Gastrocnemius medialis (tissue), 4 donors: ENCODE data around the gene PGAP2. TPM values are rescaled to one million over a fixed set of nuclear protein-coding genes. Genes with fewer than 3 reads are reported as not detected.

Experiments
- ATAC-seq, 2 donors: fragments of 150-250 bp; one replicate each; pipeline ENCODE4 v1.9.1; 2016
- DNase-seq, 2 donors: peaks; one replicate each; pipeline ENCODE4 v3.0.0-alpha.2; 2019
- H3K27ac ChIP-seq, 4 donors: fragments of 200-600 bp; sonication (generic); 1 replicate in 1 of 4; 2 replicates in 3 of 4; pipeline ENCODE4 v1.5.1; 2016 to 2018; ENCODE audit warnings: mild to moderate bottlenecking in 2 of 4, moderate library complexity in 1 of 4
- H3K27me3 ChIP-seq, 3 donors: fragments of 200-600 bp; sonication (generic) in 2 of 3; 1 replicate in 1 of 3; 2 replicates in 2 of 3; pipeline versions ENCODE4 v1.5.1 to v1.6.0; 2016 to 2019; ENCODE audit warnings: mild to moderate bottlenecking in 1 of 3, moderate library complexity in 1 of 3
- H3K36me3 ChIP-seq, 2 donors: fragments of 200-600 bp; sonication (generic) in 1 of 2; one replicate each; pipeline ENCODE4 v1.5.1; 2017 to 2018
- H3K4me1 ChIP-seq, 2 donors: fragments of 200-600 bp; sonication (generic) in 1 of 2; one replicate each; pipeline ENCODE4 v1.5.1; 2016 to 2017; ENCODE audit warnings: mild to moderate bottlenecking in 2 of 2
- H3K4me3 ChIP-seq, 4 donors: fragments of 200-600 bp; sonication (generic) in 3 of 4; 1 replicate in 1 of 4; 2 replicates in 3 of 4; pipeline ENCODE4 v1.5.1; 2016 to 2019; ENCODE audit warnings: mild to moderate bottlenecking in 2 of 4
- H3K9me3 ChIP-seq, 3 donors: fragments of 200-600 bp; sonication (generic) in 2 of 3; 1 replicate in 1 of 3; 2 replicates in 2 of 3; pipeline ENCODE4 v1.5.1; 2016 to 2019
- CTCF ChIP-seq, 5 experiments: fragments of 450-650 bp in 3 of 5; fragments of 200-600 bp in 2 of 5; sonication (generic) in 2 of 5; IDR thresholded peaks in 4 of 5; conservative IDR thresholded peaks in 1 of 5; 1 replicate in 4 of 5; 2 replicates in 1 of 5; pipeline ENCODE4 v1.5.1; 2016 to 2019; ENCODE audit warnings: antibody characterized with exemption in 5 of 5, mild to moderate bottlenecking in 3 of 5, moderate library complexity in 3 of 5
- POLR2A ChIP-seq, 2 donors: fragments of 450-650 bp; IDR thresholded peaks; one replicate each; pipeline ENCODE4 v1.6.1; 2017; ENCODE audit warnings: antibody characterized with exemption in 2 of 2, mild to moderate bottlenecking in 2 of 2, moderate library complexity in 2 of 2
- in situ Hi-C, 4 donors: fragments of 200-750 bp; cut with MboI; loops; one replicate each; pipeline versions ENCODE4 v1.15.0 to v1.8.0; 2017; ENCODE audit warnings: low sequenced_read_pairs in 4 of 4
- intact Hi-C: fragments of 100-400 bp; cut with DNase I; formaldehyde crosslinking; loops from one replicate; pipeline ENCODE4 v1.15.1; 2023; ENCODE audit warnings: low total_unique reads
- total RNA-seq, 4 donors: library from RNA; depleted of rRNA; stranded (reverse); fragments of >200 nt; gene quantifications; one replicate each; pipeline versions ENCODE4 v1.1.0 to v1.2.3, GENCODE V29; 2016

Gene PGAP2
- total RNA-seq, 4 donors from 2014 or later = 4.6 to 8.0 (median 6.5) TPM

GRCh38 chr11:3796801-3797328 lies 11.5 kb upstream of the PGAP2 start:
- no peaks in the 10 kb centered on the region for H3K9me3 ChIP-seq
- peak overlapping the region; percentile 90 to 98 (median 95) for H3K4me3 ChIP-seq
- in situ Hi-C loops = no loop called here
- DNase-seq = no peak
- intact Hi-C loops = loop anchor here (1.0 to 10.0 kb wide), 4 partner anchors 44 to 182 kb away; no protein-coding TSS in a partner anchor
- H3K36me3 ChIP-seq = peaks cover 0 to 20% of the 10 kb centered on the region in 2 donors
- H3K4me1 ChIP-seq = peaks cover 26 to 29% of the 10 kb centered on the region in 2 donors
- TF ChIP-seq POLR2A (IDR thresholded peaks at IDR 0.05) (no peak), CTCF (IDR thresholded peaks at IDR 0.05 in 4 of 5, conservative IDR thresholded peaks at IDR 0.05 in 1 of 5) (no peak)
- peak overlapping the region; percentile 96 to 100 (median 98) for H3K27ac ChIP-seq
- ATAC-seq = peak; percentile 51 to 55
- no peaks in the 10 kb centered on the region for H3K27me3 ChIP-seq

GRCh38 chr11:3797329-3798090 lies 10.8 kb upstream of the PGAP2 start, which contains the start of gene NUP98:
Gene NUP98 (minus strand): TSS chr11:3797554. CDS start chr11:3782117, 15,437 bp downstream.
- DNase-seq (peak; percentile 99 to 100), ATAC-seq (peak; percentile 92 to 95)
- peak in 3 of 5 experiments; percentile 10 to 33 (median 19) for TF ChIP-seq CTCF (IDR thresholded peaks at IDR 0.05 in 4 of 5, conservative IDR thresholded peaks at IDR 0.05 in 1 of 5)
- TF ChIP-seq POLR2A (IDR thresholded peaks at IDR 0.05) = peak; percentile 100
- no peaks in the 10 kb centered on the region for H3K27me3 ChIP-seq
- peaks cover 26 to 29% of the 10 kb centered on the region in 2 donors for H3K4me1 ChIP-seq
- peaks cover 0 to 19% of the 10 kb centered on the region in 2 donors for H3K36me3 ChIP-seq
- H3K9me3 ChIP-seq = no peaks in the 10 kb centered on the region
- H3K4me3 ChIP-seq = peak within 1 kb of the TSS; percentile 90 to 98 (median 95)
- in situ Hi-C loops = no loop called here
- peak within 1 kb of the TSS; percentile 96 to 100 (median 98) for H3K27ac ChIP-seq
- intact Hi-C loops = loop anchor here (1.0 to 10.0 kb wide), 3 partner anchors 44 to 183 kb away; no protein-coding TSS in a partner anchor

- ATAC-seq = no peak
Observed at GRCh38 chr11:3799143-3799542, 9.2 kb upstream of the PGAP2 start.

GRCh38 chr11:3799873-3800272 lies 8.5 kb upstream of the PGAP2 start:
- no peaks in the 10 kb centered on the region for H3K36me3 ChIP-seq
- intact Hi-C loops (loop anchor here (10.0 kb wide), 1 partner anchor 185 kb away; no protein-coding TSS in a partner anchor), in situ Hi-C loops (no loop called here)
- H3K27me3 ChIP-seq = no peaks in the 10 kb centered on the region
- no peaks in the 10 kb centered on the region for H3K9me3 ChIP-seq
- DNase-seq = no peak
- TF ChIP-seq POLR2A (IDR thresholded peaks at IDR 0.05) (no peak), CTCF (IDR thresholded peaks at IDR 0.05 in 4 of 5, conservative IDR thresholded peaks at IDR 0.05 in 1 of 5) (no peak)
- no peak overlapping the region for H3K27ac ChIP-seq
- H3K4me1 ChIP-seq = peaks cover 21 to 24% of the 10 kb centered on the region in 2 donors
- ATAC-seq = no peak
- H3K4me3 ChIP-seq = no peak overlapping the region

More at GRCh38 chr11:3799143-3799542, 9.2 kb upstream of the PGAP2 start:
- Histone ChIP-seq H3K9me3 (no peaks in the 10 kb centered on the region), H3K36me3 (peaks cover 0 to 2% of the 10 kb centered on the region in 2 donors), H3K4me3 (no peak overlapping the region), H3K27me3 (no peaks in the 10 kb centered on the region), H3K27ac (no peak overlapping the region), H3K4me1 (peaks cover 26 to 29% of the 10 kb centered on the region in 2 donors)
- in situ Hi-C loops (no loop called here), intact Hi-C loops (loop anchor here (10.0 kb wide), 1 partner anchor 184 kb away; no protein-coding TSS in a partner anchor)
- no peak for DNase-seq
- no peak for TF ChIP-seq CTCF (IDR thresholded peaks at IDR 0.05 in 4 of 5, conservative IDR thresholded peaks at IDR 0.05 in 1 of 5)
- TF ChIP-seq POLR2A (IDR thresholded peaks at IDR 0.05) = no peak
